Neural cell (in vitro differentiated cells): ENCODE data around the gene TMEM140. TPM values are rescaled to one million over a fixed set of nuclear protein-coding genes. Genes with fewer than 3 reads are reported as not detected.

Experiments
- H2AFZ ChIP-seq: fragments of 200-600, 300-800 bp; sonication (generic), shearing (Covaris generic); 2 replicates; pipeline ENCODE4 v1.6.0; 2014; ENCODE audit warnings: low read depth, mild to moderate bottlenecking, antibody characterized with exemption, low read length, moderate library complexity
- H3F3A ChIP-seq: fragments of 200-600 bp; shearing (Covaris generic); 2 replicates; pipeline ENCODE4 v1.6.1; 2016; ENCODE audit warnings: mild to moderate bottlenecking, moderate library complexity, mixed read lengths, antibody characterized with exemption, low read length; ENCODE audit not compliant: insufficient read depth, poor library complexity, severe bottlenecking
- H3K27ac ChIP-seq: fragments of 200-600, 300-800 bp; sonication (generic), shearing (Covaris generic); 2 replicates; pipeline ENCODE4 v1.5.1; 2014; ENCODE audit warnings: mild to moderate bottlenecking, low read length, moderate library complexity
- H3K27me3 ChIP-seq: fragments of 300-800, 200-600 bp; sonication (generic), shearing (Covaris generic); 2 replicates; pipeline ENCODE4 v1.6.0; 2014; ENCODE audit warnings: mild to moderate bottlenecking, low read depth, low read length, moderate library complexity; ENCODE audit not compliant: insufficient read depth
- H3K36me3 ChIP-seq: fragments of 300-800, 200-600 bp; sonication (generic), shearing (Covaris generic); 2 replicates; pipeline ENCODE4 v1.5.1; 2014; ENCODE audit warnings: mild to moderate bottlenecking, antibody characterized with exemption, low read length, moderate library complexity; ENCODE audit not compliant: insufficient read depth
- H3K4me2 ChIP-seq: fragments of 300-800, 200-600 bp; sonication (generic), shearing (Covaris generic); 2 replicates; pipeline ENCODE4 v1.6.0; 2014; ENCODE audit warnings: mild to moderate bottlenecking, low read length
- H3K4me3 ChIP-seq: fragments of 300-800, 200-600 bp; sonication (generic), shearing (Covaris generic); 2 replicates; pipeline ENCODE4 v1.5.1; 2014; ENCODE audit warnings: mild to moderate bottlenecking, low read length, moderate library complexity
- H3K79me2 ChIP-seq: fragments of 200-600 bp; shearing (Covaris generic); replicated peaks from 2 replicates; pipeline ENCODE4 v1.6.0; 2014; ENCODE audit warnings: mild to moderate bottlenecking, low read length, moderate library complexity; ENCODE audit not compliant: insufficient read depth
- H3K9ac ChIP-seq: fragments of 300-800, 200-600 bp; sonication (generic), shearing (Covaris generic); 2 replicates; pipeline ENCODE4 v1.6.1; 2016; ENCODE audit warnings: mild to moderate bottlenecking, low read length, mixed read lengths
- H3K9me2 ChIP-seq: fragments of 200-600 bp; shearing (Covaris generic); 2 replicates; pipeline ENCODE4 v1.6.1; 2016; ENCODE audit warnings: mild to moderate bottlenecking, low read length, mixed read lengths; ENCODE audit not compliant: insufficient read depth
- H3K9me3 ChIP-seq: fragments of 200-600, 300-800 bp; sonication (generic), shearing (Covaris generic); 2 replicates; pipeline ENCODE4 v1.6.1; 2016; ENCODE audit warnings: mild to moderate bottlenecking, mixed run types, low read length, moderate library complexity, mixed read lengths
- H4K20me1 ChIP-seq: fragments of 200-600 bp; shearing (Covaris generic); 2 replicates; pipeline ENCODE4 v1.6.1; 2016; ENCODE audit warnings: mild to moderate bottlenecking, mixed run types; ENCODE audit not compliant: insufficient read depth
- EP300 ChIP-seq: fragments of 450-650 bp; conservative IDR thresholded peaks from 2 replicates; pipeline ENCODE4 v1.6.1; 2014; ENCODE audit warnings: antibody characterized with exemption, mild to moderate bottlenecking, moderate library complexity; ENCODE audit not compliant: poor library complexity, severe bottlenecking
- EZH2 ChIP-seq: fragments of 200-600, 300-800 bp; shearing (Covaris generic), sonication (generic); IDR thresholded peaks from 2 replicates; pipeline ENCODE4 v1.6.1; 2014; ENCODE audit warnings: antibody characterized with exemption, low read length, borderline replicate concordance, mild to moderate bottlenecking; ENCODE audit not compliant: insufficient read depth, poor library complexity, severe bottlenecking
- MXI1 ChIP-seq: fragments of 450-650 bp; conservative IDR thresholded peaks from 2 replicates; pipeline ENCODE4 v1.6.1; 2014; ENCODE audit warnings: antibody characterized with exemption, mild to moderate bottlenecking; ENCODE audit not compliant: poor library complexity, severe bottlenecking
- POLR2AphosphoS5 ChIP-seq: IDR thresholded peaks from 2 replicates; pipeline ENCODE4 v1.6.1; 2012
- RAD21 ChIP-seq: fragments of 450-650 bp; conservative IDR thresholded peaks from 2 replicates; pipeline ENCODE4 v1.6.1; 2014; ENCODE audit warnings: antibody characterized with exemption, mild to moderate bottlenecking, moderate library complexity
- SMC3 ChIP-seq: fragments of 450-650 bp; conservative IDR thresholded peaks from 2 replicates; pipeline ENCODE4 v1.6.1; 2014; ENCODE audit warnings: antibody characterized with exemption, mild to moderate bottlenecking, moderate library complexity; ENCODE audit not compliant: poor library complexity
- TAF1 ChIP-seq: IDR thresholded peaks from 2 replicates; pipeline ENCODE4 v1.6.1; 2012; ENCODE audit warnings: low read depth
- polyA plus RNA-seq: library from polyadenylated mRNA; depleted of rRNA; stranded (reverse); fragments of >200 nt; gene quantifications from 2 replicates; pipeline ENCODE4 v1.2.3, GENCODE V29; 2014
- TF ChIP-seq, protein P1 (sequence below): fragments of 450-650 bp; IDR thresholded peaks from 2 replicates; pipeline ENCODE4 v1.5.1; 2014; ENCODE audit warnings: antibody characterized with exemption, mild to moderate bottlenecking, moderate library complexity; ENCODE audit not compliant: poor library complexity, severe bottlenecking
- TF ChIP-seq, protein P2 (sequence below): IDR thresholded peaks from 2 replicates; pipeline ENCODE4 v1.6.1; 2012; ENCODE audit warnings: borderline replicate concordance

TMEM140 gene
- polyA plus RNA-seq, 1 donor from 2014 or later = 0.15 TPM

DNA sequence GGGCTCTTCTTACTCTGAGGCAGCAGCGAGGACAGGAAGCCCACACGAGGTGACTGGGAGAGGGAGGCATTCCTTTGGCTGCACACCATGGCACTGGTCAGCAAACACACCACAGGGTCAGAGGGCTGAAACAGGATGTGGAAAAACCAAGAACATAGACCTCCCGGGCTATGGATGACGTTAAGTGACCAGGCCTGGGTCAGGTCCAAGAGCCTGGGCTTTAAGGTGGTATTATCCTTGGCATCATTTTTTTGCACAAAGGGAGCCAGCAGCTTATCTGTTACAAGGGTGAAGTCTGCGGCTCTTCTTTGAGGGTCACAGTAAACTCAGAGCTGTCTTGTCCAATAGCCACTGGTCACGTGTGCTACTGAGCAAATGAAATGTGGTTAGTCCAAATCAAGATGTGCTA lies 56.5 kb downstream of the TMEM140 start:
- H3K4me3 ChIP-seq = no peak overlapping the region
- H3K36me3 ChIP-seq = no peaks in the 10 kb centered on the region
- H3K9me3 ChIP-seq = no peaks in the 10 kb centered on the region
- H2AFZ ChIP-seq = no peak overlapping the region
- H3F3A ChIP-seq = no peaks in the 10 kb centered on the region
- no peak overlapping the region for H3K4me2 ChIP-seq
- no peaks in the 10 kb centered on the region for H4K20me1 ChIP-seq
- TF ChIP-seq, protein P1, sequence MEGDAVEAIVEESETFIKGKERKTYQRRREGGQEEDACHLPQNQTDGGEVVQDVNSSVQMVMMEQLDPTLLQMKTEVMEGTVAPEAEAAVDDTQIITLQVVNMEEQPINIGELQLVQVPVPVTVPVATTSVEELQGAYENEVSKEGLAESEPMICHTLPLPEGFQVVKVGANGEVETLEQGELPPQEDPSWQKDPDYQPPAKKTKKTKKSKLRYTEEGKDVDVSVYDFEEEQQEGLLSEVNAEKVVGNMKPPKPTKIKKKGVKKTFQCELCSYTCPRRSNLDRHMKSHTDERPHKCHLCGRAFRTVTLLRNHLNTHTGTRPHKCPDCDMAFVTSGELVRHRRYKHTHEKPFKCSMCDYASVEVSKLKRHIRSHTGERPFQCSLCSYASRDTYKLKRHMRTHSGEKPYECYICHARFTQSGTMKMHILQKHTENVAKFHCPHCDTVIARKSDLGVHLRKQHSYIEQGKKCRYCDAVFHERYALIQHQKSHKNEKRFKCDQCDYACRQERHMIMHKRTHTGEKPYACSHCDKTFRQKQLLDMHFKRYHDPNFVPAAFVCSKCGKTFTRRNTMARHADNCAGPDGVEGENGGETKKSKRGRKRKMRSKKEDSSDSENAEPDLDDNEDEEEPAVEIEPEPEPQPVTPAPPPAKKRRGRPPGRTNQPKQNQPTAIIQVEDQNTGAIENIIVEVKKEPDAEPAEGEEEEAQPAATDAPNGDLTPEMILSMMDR = no peak
- no peak for TF ChIP-seq RAD21
- no peak for TF ChIP-seq SMC3
- no peak for TF ChIP-seq EP300
- TF ChIP-seq TAF1 = no peak
- TF ChIP-seq, protein P2, sequence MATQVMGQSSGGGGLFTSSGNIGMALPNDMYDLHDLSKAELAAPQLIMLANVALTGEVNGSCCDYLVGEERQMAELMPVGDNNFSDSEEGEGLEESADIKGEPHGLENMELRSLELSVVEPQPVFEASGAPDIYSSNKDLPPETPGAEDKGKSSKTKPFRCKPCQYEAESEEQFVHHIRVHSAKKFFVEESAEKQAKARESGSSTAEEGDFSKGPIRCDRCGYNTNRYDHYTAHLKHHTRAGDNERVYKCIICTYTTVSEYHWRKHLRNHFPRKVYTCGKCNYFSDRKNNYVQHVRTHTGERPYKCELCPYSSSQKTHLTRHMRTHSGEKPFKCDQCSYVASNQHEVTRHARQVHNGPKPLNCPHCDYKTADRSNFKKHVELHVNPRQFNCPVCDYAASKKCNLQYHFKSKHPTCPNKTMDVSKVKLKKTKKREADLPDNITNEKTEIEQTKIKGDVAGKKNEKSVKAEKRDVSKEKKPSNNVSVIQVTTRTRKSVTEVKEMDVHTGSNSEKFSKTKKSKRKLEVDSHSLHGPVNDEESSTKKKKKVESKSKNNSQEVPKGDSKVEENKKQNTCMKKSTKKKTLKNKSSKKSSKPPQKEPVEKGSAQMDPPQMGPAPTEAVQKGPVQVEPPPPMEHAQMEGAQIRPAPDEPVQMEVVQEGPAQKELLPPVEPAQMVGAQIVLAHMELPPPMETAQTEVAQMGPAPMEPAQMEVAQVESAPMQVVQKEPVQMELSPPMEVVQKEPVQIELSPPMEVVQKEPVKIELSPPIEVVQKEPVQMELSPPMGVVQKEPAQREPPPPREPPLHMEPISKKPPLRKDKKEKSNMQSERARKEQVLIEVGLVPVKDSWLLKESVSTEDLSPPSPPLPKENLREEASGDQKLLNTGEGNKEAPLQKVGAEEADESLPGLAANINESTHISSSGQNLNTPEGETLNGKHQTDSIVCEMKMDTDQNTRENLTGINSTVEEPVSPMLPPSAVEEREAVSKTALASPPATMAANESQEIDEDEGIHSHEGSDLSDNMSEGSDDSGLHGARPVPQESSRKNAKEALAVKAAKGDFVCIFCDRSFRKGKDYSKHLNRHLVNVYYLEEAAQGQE = no peak
- no peak for TF ChIP-seq POLR2AphosphoS5
- no peak for TF ChIP-seq MXI1
- no peaks in the 10 kb centered on the region for H3K9me2 ChIP-seq
- H3K27me3 ChIP-seq = no peaks in the 10 kb centered on the region
- no peak overlapping the region for H3K9ac ChIP-seq
- H3K79me2 ChIP-seq = no peaks in the 10 kb centered on the region
- H3K27ac ChIP-seq = no peak overlapping the region

DNA sequence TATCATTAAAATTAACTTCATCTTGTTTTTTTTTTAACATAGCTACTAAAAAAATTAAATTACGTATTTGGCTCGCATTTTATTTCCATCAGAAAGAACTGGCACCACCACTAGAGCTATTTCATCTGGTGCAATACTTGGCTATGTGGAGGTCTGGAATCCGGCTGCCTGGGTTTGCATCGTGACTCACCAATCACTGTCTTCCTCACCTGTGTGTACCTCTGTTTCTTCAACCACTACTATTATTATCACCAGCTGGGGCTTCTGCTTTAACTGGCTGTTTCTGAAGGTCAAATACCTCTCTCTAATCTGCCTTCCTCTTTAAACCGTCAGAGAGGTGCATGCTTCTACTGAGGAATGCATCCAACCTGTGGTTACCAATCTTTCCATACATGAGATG lies 57.0 kb downstream of the TMEM140 start:
- no peaks in the 10 kb centered on the region for H3K9me2 ChIP-seq
- TF ChIP-seq EP300 (no peak), SMC3 (no peak), MXI1 (no peak), RAD21 (no peak), EZH2 (no peak), POLR2AphosphoS5 (no peak), TAF1 (no peak)
- TF ChIP-seq, protein P2 = no peak
- TF ChIP-seq, protein P1 = no peak

More for the DNA sequence above, 57.0 kb downstream of the TMEM140 start:
- no peaks in the 10 kb centered on the region for H3K27me3 ChIP-seq
- H3K9ac ChIP-seq = no peak overlapping the region
- no peaks in the 10 kb centered on the region for H3K36me3 ChIP-seq
- no peaks in the 10 kb centered on the region for H3K9me3 ChIP-seq
- no peaks in the 10 kb centered on the region for H3K79me2 ChIP-seq
- no peaks in the 10 kb centered on the region for H4K20me1 ChIP-seq
- H3K4me2 ChIP-seq = no peak overlapping the region
- H2AFZ ChIP-seq = no peak overlapping the region
- H3K4me3 ChIP-seq = no peak overlapping the region
- no peak overlapping the region for H3K27ac ChIP-seq
- H3F3A ChIP-seq = no peaks in the 10 kb centered on the region
